GM20431 (cell line): ENCODE results near the gene SCN5A.

Source experiments
- in situ Hi-C: fragments of 300-500 bp; cut with MseI, MboI; formaldehyde crosslinking; loops from one replicate; pipeline ENCODE4 v1.15.0; 2020; ENCODE audit warnings: low sequenced_read_pairs; ENCODE audit not compliant: unreplicated experiment

Gene SCN5A

DNA sequence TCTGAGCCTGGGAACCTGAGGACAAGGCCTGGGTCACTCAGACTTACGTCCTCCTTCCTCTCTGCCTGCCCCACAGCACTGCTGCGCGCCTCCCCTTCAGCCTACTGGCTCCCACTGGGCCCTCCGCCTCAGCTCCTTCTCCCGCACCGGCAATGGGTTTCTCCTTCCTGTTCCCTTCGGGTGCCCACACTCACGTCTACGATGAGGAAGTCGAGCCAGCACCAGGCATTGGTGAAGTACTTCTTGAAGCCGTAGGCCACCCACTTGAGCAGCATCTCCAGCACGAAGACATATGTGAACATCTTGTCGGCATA is 83.3 kb downstream of the SCN5A start:
- in situ Hi-C loops: no loop called here

DNA sequence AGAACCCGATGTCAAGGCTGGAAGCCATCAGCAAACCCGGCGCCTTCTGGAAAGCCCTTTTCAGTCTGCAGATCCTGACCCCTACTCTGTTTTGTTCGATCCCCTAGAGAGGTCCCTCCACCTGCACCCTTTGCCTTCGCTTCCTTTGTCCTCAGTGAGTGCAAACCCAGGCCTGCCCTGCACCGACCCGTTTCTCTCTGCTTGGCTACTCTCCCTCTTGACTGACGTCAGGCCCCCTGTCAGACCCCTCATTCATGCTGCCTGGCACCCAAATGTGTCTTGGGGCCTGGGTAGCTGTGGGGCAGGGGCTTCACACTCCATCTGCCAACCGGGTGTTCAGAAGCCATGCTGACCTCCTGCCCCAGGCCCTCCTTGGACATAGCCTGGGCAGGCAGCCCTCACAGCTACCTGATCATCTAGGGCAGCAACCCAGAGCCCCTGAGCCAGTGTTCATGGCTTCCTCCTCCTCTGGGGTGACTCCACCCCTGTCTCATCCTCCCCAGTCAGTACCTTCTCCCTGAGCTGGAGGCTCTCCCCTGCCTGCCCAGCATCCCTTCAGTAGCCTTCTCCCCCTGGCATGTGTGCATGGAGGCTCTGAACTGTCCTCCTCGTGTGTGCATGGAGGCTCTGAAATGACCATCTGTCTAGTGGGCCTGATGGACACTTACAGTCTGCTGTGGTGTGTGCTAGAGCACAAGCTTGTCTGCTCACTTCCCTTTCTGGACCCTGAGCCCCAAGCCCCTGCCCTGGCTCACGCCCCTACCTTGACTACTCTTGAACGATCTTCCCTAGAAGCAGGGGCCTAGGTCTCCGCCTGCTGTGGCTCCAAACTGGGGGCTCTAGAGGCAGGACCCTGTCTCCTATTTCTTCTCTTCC is 83.9 kb downstream of the SCN5A start:
- in situ Hi-C loops: no loop called here

DNA sequence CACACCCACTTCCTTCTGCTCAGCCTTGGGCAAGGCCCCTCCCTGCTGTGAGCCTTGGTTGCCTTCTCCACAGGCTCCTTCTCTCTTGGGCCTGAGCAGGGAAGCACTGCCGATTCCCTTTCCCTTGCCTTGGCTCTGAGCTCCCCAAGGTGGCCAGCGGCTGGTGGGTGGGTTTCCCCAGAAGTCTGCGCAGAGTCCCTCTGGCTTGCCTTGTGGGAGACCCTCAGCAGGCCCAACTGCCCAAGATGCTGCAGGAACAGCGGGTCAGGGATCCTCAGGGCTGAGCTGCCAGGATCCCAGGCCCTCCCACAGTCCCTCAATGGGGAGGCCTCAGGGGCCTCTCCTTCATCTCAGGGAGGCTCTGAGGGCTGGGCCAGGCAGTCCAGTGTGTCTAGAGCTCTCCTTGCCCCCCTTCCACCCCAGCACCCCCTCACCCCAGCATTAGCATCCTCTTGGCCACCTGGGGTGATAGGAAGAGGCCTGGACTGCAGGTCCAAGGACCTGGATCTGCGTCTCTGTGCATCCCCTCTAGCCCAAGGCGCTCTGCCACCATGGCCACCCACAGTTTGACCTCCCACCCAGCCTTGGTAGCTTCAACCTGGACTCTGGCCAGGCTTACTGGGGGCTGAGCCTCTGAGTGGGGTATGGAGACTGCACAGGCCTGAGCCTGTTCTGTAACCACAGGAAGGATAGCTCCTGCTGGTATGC is 84.7 kb downstream of the SCN5A start:
- in situ Hi-C loops: no loop called here

DNA sequence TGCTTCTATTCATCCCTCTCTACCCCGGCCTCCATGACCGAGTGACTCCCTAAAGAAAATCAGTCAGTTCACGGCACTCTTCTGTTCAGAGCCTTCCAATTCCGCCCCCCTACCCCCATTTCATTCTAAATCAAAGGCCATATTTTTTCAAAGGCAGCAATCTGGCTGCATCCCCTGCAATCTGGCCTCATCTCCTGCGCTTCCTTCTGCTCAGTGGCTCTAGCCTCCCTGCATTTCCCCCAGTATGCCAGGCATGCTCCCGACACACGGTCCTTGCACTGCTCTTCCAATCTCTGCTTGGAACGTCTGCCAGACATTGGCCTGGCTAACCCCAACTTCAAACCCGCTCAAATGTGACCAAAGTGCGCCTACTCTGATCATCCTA is 85.6 kb downstream of the SCN5A start:
- in situ Hi-C loops: no loop called here

DNA sequence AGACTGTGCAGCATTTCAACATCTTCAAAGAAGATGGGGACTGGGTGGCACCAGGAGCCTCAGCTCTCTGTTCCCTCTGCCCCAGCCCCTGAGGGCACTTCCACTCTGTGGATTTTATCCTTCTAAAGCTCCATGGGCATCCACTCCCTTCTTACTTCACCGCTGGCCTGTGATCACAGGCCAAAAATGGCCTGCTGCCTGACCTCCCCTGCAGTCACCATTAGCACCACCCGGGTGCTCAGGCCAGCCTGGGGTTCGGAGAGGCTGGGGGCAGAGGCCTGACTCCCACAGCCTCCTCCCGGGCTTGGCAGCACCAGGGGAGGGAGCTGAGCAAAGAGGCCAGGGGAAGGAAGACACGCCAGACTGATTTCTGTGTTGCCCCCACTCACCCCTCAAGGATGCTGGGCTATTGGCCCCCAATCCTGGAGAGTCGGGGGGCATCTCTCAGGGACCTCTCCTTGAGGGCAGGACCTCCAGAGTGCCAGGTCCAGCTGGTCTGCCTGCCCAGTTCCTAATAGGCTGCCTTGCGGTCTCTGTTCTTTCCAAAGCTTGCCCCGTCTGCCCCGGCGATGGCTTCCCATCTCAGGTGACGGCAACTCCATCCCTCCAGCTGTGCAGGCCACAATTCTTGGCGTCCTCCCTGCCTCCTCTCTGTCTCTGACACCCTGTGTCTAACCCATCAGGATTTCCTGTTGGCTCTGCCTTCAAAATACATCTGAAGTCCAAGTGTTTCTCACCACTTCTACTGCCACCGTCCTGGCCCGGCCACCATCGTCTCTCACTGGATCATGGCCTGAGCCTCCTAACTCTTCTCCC is 86.2 kb downstream of the SCN5A start:
- in situ Hi-C loops: no loop called here

DNA sequence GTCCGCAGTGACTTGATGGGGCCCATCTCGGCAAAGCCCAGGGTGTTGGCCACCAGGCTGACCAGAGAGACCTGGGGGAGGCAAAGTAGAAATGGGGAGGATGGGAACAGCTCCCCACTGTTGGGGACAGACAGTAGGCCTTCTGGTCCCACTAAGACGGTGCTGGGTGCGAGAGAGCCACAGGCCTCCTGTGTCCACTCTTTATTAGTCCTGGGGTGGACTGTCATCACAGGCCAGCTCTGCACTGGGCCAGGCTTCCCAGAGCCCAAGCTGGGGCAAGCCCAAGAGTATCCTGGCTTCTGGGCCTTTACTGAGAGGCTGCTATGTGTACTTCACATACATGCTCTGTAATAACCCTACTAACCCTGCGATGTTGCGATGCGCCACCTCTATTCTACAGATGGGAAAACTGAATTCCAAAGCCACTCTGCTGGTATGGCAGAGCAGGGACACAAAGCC is 87.0 kb downstream of the SCN5A start:
- in situ Hi-C loops: no loop called here

DNA sequence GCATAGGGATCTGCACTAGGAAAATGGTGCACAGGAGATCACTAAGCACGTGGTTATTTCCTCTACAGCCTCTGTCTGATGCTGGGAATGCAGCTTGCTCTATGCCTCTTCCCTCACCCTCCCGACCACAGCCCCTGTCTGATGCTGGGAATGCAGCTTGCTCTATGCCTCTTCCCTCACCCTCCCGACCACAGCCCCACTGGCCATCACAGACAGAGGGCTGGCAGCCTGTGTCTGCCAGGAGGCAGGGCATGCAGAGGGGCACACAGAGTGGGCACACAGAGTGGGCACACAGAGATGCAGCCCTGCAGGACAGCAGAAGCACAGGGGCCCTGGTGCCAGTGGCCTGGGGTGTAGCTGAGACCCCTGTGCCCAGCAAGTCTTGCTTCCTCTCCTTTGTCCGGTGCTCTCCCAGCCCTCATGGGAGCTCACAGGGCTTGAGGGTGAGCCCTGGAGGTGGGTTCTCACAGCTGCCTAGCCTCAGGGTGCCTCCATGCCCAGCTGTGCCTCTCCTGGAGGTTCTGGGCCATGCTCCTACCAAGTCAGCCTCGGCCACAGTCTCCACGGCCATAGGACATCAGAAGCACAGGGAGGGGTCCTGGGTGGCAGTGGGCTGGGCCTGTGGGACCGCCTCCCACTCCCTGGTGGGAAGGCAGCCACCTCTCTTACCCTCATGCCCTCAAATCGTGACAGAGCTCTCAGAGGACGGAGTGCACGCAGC is 87.6 kb downstream of the SCN5A start:
- in situ Hi-C loops: no loop called here

DNA sequence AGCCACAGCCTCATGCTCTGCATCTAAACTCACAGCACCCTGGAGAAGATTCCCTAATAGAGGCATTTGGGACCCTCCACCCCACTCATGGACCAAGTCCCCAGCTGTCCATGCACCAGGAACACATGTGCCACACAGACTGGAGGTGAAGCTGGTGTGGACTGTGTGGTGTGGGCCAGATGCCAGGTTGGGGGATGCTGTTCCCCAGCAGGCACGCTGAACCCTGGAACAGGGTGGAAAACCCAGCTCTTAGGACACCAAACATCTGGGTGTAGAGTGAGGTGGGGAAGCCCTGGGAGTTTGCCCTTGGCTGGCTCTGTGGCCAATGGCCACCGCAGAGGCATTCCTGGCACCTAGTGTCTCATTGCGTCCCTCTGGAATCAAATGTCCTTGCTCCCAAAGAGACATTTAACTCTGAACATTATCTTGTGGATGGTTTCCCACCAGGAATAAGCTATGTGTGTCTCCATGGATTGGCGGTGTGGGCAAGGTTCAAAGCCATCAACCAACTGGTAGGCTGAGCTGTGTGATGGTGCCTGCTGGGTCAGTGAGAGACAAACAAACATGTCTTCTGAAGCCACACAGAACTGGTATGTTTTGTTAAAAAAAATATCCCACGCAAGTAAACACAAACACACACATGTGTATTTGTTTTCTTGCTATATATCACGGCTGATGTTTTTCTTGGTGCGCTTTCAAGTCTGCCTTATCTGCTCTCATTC is 88.3 kb downstream of the SCN5A start:
- in situ Hi-C loops: no loop called here

DNA sequence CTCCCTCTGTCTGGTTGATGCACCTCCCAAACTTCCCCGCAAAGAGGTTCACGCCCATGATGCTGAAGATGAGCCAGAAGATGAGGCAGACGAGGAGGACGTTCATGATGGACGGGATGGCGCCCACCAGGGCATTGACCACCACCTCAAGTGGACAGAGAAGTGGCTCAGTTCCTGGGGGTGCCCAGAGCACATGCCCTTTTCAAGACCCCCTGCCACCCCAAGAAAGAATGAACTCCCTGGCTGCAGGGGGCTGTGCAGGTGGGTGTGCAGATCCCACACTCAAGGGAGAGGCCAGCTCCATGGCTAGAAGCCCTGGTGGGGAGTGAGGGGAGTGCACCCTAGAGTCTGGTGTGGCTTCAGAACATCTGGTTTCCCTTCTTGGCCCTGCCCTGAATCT is 89.2 kb downstream of the SCN5A start:
- in situ Hi-C loops: no loop called here

DNA sequence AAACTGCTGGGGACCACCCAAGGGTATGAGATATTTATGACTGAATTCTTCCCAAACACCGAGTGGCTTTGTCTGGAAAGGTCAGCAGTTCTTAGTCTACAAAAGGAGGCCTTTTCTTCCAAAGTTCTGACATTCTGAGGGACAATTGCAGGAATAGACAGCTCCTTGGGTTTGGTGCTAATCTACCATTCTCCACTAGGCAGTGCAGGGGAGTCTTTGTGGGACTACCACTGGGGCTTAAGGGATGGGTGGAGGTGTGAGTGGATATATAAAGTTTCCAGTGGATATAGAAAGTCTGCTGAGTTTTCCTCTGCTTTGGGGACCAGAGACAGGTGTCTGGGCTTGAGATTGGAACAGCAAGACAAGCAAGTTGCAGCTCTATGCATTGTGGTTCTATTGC is 90.6 kb downstream of the SCN5A start:
- in situ Hi-C loops: no loop called here

DNA sequence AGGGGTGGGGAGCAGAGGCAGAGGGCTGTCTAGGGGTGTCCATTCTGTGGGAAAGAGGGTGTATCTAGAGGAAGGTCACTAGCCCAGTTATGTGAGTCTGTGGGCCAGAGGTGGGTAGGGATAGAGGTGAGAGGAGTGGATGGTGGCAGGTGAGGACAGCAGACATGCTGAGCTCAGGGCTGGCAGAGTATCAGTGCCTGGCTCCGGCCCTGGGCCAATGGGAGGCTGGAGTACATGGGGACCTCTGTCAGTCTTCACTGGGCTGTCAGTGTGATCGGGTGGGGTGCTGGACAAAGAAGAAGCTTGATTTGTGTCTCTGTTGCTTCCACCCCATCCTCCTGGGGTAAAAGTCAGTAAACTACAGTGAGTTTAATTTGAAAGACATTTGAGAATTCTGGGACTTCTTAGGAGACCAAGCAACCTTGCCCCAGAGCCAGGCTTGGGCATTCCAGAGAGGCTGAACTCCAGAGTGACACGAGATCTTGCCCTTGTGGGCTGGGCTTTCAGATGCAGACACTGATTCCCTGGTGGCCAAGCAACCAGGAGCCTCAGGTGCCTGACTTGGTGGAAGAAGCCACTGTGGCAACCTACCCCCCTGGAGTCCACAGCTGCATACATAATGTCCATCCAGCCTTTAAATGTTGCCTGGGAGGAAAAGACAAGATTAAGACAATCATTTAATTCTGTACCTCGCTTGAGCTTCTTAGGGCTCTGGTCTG is 92.7 kb downstream of the SCN5A start:
- in situ Hi-C loops: no loop called here

DNA sequence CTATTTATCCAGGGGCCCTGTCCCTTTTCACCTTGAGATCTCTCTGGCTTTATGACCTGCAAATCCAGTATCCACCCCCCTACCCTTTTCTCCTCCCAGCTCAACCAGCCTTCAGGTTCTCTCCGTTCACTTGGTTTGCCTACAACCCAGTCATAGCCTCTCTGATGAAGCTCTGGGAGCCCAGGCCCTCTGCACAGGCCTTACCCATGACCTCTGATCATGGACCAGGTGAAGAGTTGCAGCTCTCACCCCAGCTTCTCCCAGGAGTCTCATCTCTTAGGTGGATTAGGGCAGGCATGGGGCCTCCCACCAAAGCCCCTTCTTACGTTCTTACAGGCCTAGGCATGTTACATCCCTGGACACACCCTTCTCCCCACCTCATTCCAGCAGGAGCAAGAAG is 93.6 kb downstream of the SCN5A start:
- in situ Hi-C loops: no loop called here

DNA sequence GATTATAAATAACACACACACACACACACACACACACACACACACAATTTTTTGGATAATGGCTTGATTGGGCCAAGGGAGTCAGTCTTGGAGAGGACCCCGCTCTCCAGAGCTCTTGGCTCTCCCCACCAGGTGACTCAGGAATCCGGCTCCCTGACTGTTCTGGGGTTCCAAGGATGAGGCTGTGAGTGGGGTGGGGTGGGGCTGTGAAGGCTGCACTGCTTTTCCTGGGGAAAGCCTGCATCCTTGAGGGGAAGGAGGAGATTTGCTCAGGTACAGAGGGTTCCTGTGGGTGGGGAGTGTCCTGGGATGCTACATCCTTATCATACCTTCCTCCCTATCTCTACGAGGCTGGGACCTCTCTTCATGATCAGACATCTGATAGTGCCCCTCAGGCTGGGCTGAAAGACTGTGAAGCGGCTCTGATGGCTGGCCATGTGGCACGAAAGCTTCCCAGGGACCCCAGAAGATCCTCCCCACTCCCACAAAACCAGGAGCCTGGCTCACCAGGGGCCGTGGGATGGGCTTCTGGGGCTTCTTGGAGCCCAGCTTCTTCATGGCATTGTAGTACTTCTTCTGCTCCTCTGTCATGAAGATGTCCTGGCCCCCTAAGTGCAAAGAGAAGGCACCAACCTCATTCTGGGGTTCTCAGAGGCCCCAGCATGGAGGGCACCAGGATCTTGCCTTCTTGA is 94.2 kb downstream of the SCN5A start:
- in situ Hi-C loops: no loop called here

DNA sequence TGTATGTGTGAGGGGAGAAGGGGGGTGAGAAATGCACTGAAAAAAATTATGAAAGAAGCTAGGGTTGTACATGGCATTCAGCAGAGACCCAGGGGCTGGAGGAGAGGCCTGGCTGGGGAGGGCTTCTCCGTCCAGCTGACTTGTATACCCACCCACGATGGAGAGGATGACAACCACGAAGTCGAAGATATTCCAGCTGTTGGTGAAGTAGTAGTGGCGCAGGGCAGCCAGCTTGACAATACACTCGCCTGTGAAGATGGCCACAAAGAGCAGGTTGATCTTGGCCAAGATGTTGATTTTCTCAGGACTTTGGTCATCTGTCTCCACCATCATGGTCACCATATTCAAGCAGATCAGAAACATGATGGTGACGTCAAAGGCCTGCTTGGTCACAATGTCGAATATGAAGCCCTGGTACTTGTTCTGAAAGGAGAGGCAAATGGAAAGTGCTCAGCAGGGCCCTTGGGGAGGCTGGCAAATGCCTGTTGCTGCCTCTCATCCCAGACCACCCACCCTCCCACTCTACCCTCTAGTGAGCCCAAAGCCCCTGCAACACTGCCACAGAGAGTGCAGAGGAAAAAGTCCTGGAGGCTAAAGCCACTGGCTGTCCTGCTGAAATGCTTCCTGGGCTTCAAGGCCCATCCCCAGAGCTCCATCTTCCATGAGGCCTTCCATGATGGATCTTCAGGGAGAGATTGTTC is 95.2 kb downstream of the SCN5A start:
- in situ Hi-C loops: no loop called here

DNA sequence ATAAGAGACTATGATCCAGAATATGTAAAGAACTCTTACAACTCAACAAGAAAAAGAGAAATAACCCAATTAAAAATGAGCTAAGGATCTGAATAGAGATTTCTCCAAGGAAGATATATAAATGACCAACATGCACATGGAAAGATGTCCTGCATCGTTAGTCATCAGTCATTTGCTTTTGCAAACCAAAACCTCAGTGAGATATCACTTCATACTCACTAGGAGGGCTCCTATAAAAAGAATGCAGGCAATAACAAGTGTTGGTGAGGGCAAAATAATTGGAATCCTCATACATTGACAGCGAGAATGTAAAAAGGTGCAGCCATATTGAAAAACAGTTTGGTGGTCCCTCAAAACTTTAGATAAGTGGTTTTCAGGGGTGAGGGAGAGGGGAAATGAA is 96.4 kb downstream of the SCN5A start:
- in situ Hi-C loops: no loop called here

DNA sequence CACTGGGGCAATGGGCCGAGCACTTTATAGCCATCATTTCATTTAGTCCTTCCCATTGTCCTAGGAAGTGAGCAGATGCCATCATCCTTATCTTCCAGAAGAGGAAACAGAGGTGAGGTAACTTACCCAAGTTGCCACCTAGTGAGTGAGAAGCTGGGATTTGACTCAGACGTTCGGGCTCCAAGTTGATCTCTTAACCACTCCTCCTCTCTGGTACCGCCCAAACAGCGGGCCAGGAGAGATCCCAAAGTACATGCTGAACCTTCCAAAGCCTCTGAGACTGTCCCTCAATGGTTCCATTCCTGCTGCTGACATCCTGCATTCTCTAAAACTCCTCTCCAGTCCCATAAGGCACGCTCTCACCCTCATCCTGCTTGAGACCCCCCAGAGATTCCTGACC is 97.1 kb downstream of the SCN5A start:
- in situ Hi-C loops: no loop called here

DNA sequence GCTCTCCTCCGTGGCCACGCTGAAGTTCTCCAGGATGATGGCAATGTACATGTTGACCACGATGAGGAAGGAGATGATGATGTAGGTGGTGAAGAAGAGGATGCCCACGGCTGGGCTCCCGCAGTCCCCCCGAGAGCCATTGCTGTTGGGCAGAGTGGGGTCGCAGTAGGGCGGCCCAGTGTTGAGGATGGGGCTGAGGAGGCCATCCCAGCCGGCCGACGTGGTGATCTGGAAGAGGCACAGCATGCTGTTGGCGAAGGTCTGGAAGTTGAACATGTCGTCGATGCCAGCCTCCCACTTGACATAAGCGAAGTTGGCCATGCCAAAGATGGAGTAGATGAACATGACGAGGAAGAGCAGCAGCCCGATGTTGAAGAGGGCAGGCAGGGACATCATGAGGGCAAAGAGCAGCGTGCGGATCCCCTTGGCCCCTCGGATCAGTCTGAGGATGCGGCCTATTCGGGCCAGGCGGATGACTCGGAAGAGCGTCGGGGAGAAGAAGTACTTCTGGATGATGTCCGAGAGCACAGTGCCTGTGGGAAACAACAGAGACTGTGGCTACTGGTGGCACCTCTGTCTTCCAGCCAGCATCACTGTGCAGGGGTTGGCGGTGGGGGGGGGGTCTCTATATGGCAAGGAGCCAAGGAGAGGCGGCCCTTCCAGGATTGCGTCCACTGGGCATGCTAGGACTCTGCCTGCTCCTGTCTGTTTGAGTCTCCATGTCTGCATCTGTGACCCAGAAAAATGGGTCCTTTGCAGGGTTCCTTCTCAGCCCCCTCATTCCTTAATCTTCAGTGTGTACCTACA is 98.3 kb downstream of the SCN5A start:
- in situ Hi-C loops: no loop called here
